HepG2 (cell line): ENCODE data around the gene IQSEC1.

Experiments
- HMG20A ChIP-seq: IDR thresholded peaks from 2 replicates; pipeline ENCODE4 v1.6.1; 2016; ENCODE audit warnings: borderline replicate concordance
- MTA3 ChIP-seq: sonication (generic); formaldehyde crosslinking; IDR thresholded peaks from 2 replicates; pipeline ENCODE4 v1.4.0; 2020; ENCODE audit warnings: missing genetic modification reagents
- POLR2AphosphoS5 ChIP-seq: IDR thresholded peaks from 2 replicates; pipeline ENCODE4 v1.6.1; 2012; ENCODE audit warnings: low read depth, low read length

GRCh38 chr3:13075986-13076654 lies 2.9 kb upstream of the IQSEC1 start:
- TF ChIP-seq POLR2AphosphoS5 (no peak), MTA3 (CRISPR knock-in tag) (no peak), HMG20A (CRISPR knock-in tag) (no peak)
